HG02798 (cell line): ENCODE results near the gene DAPP1.
"Not testable (repeated sequence)": the region's sequence is repeated elsewhere in the genome, so short reads cannot be mapped to it uniquely, and the experiment has no call there.

Experiments used
- ATAC-seq: cut with Tn5 transposase; IDR thresholded peaks from one replicate; pipeline ENCODE4 v1.9.1; 2021; ENCODE audit warnings: mild to moderate bottlenecking; ENCODE audit not compliant: unreplicated experiment, poor library complexity

The DAPP1 gene

DNA sequence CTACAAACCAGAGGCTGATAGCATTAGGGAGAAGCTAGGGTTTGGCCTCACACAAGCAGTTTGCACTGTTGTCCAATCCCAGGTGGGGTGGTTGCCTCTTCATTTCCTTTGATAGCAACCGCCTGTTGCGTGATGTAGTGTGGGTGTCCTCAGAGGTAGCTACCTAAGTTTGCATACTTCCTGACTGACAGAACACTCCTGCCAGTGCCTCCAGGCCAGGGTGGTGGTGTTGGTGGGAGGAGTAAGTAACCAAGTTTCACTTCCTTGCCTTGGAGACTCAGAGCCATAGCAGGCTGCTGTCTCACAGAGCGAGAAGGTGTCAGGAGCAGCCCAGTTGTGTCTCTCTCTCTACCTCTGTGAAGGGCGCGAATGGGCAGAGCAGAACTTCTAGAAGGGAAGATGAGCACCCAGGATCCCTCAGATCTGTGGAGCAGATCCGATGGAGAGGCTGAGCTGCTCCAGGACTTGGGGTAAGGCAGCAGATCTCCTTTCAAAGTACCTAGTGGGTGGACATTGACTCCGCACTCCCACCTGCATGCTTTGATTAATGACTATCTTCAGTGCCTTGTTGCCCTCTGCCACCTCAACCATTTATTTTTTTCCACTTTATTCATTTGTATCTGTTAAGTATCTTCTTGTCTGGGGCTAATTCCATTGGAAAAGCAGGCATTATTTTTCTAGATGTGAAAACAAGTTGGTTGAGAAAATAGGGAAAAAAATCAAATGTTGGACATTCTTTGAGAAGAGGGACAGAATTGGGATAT, at the start of gene DAPP1:
TSS of gene DAPP1 (plus strand) at position 283 of the 764 bp plus-strand sequence. CDS start at position 370, 87 bp downstream.
- peak; percentile 96 for ATAC-seq

- not testable (repeated sequence) for ATAC-seq
Measured at GRCh38 chr4:99770842-99771241, 45.8 kb upstream of the DAPP1 start.

DNA sequence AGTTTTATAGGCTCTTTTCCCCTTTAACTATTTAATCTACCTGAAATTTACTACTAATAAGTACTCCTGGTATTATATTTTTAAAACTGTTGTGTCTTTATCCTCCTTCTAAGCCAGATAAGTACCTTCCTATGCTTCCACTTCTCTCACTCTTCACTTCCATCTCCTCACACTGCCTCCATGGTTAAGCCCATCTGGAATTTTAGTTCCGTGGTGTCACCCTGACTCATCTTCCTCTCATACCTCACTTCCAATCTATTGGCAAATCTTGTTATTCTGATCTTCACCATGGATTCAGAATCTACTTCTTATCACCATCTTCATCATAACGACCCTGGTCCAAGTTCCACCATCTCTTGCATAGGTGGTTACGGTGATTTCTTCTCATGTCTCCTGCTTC, 32.7 kb upstream of the DAPP1 start:
- no peak for ATAC-seq

DNA sequence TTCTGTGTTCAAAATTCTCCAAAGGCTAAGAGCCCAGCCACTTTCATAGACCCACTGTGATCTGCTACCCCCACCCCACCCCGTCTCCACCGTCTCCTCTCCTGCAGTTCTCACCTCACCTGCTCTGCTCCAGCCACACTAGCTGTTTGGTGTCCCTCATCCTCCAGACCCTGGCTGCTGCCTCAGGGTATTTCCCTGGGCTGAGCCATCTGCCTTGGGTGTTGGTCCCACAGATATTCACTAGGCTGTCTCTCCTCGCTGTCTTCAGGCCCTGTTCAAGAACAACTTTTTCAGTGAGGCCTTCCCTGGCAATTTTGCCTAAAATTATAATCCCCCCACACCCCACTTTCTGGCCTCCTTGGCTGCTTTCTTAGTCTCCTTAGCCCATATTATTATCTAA, 31.8 kb upstream of the DAPP1 start:
- ATAC-seq: no peak

DNA sequence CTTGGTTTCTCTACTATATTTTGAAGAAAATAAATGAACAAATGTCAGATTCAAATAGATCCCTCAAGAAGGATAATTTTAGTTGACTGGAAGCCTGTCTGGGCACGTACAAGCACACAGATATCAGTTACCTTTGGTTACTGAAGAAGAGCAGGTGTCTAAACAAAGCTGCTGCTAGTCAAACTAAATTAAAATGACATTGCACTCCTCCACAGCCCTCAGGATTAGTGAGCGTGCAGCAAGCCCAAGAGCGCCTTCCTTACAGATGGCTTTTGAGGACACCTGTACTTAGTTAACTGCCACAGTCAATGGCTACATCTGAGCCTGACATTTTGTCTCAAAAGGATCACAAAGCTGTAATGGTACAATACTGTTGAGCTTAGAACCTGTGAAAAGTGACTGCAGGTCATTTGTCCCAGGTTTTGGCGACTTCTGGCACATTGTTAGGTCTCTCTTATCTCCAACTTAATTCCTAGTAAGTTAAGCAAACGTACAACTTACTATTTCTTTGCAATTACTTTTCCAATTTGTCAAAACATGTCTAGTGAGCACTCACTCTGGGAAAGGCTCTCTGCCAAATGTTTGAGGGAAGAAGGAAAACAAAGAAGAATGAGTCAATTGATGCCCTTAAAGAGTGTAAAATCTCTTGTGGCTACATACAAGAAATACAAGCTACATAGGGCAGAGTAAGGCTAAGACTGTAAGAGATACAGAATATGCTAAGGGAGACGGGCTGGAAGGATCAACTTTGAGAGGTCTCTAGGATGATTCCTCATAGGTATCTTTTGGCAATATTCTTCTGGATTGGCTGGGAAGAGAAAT, 25.6 kb upstream of the DAPP1 start:
- ATAC-seq: no peak

DNA sequence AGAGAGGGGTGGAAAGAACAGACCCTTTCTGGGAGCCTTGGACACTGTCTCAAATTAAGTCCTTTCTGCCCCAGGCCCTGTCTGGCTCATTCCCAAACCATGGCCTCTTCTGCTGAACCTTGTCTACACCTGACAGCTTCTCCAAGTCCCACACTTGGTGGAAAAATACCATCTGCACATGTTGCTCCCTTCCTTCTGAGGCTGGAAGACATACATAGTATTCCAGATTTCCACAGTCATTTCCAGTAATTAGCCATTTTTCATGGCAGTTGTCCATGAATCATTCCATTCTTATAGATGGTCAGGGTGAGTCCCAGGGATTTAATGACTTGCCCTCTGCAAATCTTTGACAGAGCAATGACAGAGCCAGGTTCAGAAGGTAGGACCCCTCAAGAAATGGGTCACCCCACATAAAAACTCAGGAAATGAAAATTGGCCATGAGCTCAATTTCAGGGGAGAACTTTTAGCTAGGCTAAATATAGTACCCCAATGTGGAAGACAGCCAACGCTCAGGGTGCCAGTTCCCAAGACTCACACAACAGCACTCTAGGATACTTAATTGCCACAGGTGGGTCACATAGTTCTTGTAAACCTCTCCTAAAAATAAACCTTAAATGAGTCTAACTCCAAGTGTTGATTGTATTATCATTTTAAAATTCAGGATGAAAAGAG, 16.2 kb upstream of the DAPP1 start:
- no peak for ATAC-seq

- ATAC-seq: no peak
Measured at GRCh38 chr4:99801005-99801699, 15.5 kb upstream of the DAPP1 start.

GRCh38 chr4:99803566-99804101, 13.0 kb upstream of the DAPP1 start:
- ATAC-seq: no peak

DNA sequence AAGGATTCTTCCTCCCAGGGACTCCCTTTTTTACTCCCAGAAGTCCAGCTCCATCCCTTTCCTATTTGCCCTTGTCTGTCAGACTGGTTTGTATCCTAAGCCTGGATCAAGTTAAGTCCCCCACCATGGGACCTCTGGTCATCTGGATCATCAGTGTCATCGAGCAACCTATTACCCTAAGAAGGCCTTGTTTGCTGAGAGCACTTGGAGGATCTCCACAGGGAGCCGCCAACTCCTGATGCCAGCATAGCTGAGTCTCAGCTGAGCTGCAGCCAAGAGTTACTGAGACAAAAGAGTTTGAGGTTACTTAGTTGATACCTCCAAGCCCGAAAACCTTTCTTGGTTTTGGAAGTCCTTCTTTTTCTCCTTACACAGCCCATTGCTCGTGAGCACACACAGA, 10.1 kb upstream of the DAPP1 start:
- no peak for ATAC-seq

GRCh38 chr4:99807666-99808065, 9.0 kb upstream of the DAPP1 start:
- ATAC-seq: no peak

DNA sequence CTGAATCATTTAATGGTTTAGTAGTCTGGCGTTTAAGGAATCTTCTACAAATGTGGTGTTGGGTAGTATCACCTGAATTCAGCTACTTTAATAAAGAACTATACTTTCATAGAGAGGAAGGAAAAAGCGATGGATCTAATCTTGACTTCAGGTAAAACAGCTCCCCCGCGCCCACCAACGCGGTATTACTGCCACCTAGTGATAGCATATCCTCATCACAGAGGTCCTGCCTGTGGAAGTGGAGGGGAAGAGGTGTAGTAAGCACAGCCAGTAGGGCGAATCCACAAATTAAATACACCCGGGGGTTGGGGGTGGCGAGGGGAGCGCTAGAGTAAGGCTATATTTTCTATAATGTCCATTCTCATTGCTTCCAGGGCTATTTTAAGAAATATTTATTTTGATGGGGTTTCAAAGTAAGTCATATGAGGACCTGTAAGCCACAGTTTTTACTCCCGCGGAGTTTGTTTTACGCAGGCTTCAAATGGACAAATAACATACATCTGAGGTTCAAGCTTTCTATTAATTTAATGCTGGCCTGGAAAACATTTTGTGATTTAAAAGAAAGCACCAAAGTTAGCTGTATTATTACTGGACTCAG, 8.3 kb upstream of the DAPP1 start:
- peak; percentile 93 for ATAC-seq

GRCh38 chr4:99809326-99809725, 7.3 kb upstream of the DAPP1 start:
- no peak for ATAC-seq

GRCh38 chr4:99810536-99810935, 6.1 kb upstream of the DAPP1 start:
- ATAC-seq: no peak

DNA sequence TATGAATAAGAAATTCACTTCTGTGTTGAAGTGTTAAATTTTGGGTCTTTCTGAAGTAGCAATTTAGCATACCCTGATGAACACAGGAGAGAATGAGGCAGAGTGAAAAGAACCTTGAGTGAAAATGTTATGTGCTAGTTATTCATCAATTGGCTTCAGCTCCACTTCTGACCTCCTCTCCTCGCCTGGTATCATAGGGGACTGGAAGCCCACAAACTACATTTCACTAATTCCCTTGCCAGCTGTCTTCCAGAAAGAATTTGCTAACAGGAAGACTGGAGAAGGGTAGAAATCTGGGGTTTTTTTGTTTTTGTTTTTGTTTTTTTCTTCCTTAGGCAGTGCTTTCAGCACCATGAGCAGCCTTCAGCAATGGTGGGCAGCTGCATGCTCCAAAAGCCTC, 5.5 kb upstream of the DAPP1 start:
- no peak for ATAC-seq

GRCh38 chr4:99811850-99812249, 4.8 kb upstream of the DAPP1 start:
- ATAC-seq: no peak

DNA sequence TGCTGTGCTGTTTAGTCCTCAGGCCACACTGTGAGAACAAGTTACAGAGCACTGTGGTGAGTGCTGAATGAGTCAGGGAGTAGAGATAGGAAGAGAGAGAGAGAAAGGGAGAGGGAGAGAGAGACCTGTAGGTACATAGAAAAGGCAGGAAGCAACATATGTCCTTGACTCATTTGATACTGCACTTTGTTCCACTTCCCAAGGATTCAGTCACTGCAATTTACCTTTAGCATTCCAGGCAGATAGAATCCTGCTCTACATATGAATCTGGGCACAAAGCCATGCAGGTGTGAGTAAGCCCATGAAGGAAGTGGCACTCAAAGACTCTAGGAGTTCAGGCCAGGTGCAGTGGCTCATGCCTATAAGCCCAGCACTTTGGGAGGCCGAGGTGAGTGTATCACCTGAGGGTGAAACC, 1.0 kb upstream of the DAPP1 start:
- no peak for ATAC-seq

DNA sequence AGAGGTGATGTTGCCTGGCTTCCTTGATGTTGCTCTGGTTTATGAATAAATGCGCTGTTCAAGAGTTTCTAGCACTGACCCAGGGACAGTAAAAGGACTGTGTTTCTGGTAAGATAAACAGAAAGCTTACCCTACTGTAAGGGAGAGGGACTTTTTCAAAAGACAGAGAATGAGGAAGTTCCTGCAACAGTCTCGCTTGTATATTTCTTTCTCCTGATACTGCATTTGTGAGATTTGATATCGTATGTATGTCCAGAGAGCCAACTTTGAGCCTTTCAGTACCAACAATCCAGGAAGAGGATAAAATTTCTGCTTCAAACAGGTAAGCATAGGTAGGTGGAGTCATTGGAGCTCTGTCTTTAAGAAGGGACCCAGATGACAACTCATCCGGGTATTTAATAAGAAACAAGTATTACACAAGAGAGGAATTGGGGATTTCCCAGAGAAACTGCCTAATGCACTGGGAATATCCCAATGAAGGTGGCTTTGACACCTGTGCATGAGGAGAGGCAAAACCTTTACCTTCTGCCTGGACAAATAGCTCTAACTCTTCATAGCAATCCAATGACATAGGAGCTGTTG, 773 bp downstream of the DAPP1 start:
- peak; percentile 20 for ATAC-seq

- no peak for ATAC-seq
Measured at GRCh38 chr4:99818661-99819060, 2.0 kb downstream of the DAPP1 start.

GRCh38 chr4:99821918-99822503, 5.4 kb downstream of the DAPP1 start:
- ATAC-seq: peak; percentile 85
